Measurements from ENCODE around the gene DISP2.

The DISP2 gene

GRCh38 chr15:40329804-40330203, 28.2 kb upstream of the DISP2 start:
- no peak for DNase-seq

GRCh38 chr15:40330368-40330836, 27.6 kb upstream of the DISP2 start:
- no peak for DNase-seq

DNA sequence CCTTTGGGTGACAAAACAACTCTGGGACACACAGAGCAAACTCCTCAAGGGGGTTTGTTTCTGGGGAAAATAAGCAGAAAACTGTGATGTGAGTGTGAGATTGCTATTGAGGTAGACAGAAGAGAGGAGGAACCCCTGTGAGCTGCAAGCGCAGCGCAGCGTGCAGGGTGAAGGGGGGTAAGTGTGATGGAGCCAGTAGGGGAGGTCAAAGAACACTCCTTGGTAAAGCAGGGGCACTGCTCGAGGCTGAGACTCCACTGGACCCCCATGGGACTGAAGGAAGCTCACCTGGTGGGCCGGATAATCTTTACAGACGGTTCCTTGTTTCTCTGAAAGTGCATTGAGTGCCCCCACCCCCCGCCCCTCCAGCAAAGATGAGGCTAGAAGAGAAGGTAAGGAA, 27.0 kb upstream of the DISP2 start:
- DNase-seq = no peak

DNA sequence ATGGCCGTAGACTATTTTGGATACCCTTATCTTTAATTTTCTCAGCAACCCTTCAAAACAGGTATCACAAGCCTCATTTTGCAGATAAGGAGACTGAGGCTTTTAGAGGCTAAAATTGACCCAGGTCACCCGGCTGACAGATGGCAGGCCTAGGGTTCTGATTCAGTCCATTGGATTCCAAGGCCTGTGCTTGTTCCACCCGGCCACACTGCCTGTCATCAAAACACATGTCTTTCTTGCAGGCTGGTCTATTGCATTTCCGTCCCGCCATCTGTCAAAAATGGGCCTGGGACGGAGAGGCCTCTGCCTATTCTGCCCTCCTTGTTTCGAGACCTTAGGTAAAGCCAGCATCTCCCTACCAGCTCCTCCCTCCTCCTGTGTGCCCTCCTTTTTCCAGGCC, 26.4 kb upstream of the DISP2 start:
- DNase-seq = no peak

DNA sequence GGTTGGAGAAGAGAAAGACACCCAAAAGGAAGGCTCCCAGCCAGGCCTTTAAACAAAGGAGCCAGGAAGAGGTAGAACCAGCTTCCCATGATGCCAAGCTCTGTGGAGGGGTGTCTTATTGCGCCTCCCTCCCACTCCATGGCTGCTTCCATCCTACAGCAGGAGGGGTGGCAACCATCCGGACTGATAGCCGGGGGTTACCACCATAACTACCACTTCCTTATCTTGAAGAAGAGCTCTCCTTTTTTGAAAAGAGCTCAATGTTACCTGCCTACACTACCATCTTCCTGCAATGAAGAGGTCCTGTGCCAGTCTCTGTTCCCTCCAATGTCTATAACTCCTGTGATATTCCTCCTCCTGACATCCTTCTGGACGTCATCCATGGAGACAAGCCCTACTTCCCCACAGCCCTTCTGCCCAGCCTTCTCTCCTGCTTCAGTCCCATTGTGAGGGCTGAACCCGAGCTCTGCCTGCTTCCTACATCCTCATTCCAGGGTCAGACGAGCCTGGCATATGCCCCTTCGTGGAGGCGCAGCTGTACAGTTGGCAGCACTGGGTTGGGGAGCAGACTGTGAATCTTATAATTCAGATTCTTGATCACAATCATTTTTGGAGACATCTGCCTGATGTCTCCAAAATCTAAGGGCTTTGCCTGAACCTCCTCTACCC, 25.8 kb upstream of the DISP2 start:
- no peak for DNase-seq

DNA sequence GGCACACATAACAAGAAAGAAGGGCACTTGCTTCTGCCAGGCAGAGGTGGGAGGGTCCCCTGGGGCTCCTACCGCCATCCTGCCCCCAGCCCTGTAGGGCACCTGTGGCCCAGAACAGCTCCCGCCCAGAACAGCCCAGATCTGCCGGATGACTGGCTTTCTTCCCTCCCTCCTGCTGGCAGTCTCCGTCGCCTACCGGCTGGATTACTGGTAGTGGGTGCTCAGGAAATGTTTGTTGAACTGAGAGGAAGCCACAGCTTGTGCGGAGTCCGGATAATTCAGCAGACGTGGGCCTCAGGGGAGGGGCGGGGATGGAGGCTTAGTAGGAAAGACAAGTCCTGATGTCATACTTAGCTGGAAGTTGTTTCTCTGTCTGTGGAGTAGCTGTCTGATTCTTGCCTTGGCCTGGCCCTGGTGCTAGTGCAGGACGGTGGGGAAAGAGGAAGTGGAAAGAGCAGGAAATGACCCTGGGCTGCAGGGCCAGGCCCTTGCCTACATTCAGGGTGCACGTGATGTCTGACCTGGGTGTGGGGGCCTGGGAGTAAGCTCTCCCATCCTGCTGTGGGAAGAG, 24.0 kb upstream of the DISP2 start:
- peak; percentile 88 for DNase-seq

GRCh38 chr15:40334541-40334940, 23.5 kb upstream of the DISP2 start:
- no peak for DNase-seq

- no peak for DNase-seq
These were observed 22.9 kb upstream of the DISP2 start for GRCh38 chr15:40334941-40335795.

DNA sequence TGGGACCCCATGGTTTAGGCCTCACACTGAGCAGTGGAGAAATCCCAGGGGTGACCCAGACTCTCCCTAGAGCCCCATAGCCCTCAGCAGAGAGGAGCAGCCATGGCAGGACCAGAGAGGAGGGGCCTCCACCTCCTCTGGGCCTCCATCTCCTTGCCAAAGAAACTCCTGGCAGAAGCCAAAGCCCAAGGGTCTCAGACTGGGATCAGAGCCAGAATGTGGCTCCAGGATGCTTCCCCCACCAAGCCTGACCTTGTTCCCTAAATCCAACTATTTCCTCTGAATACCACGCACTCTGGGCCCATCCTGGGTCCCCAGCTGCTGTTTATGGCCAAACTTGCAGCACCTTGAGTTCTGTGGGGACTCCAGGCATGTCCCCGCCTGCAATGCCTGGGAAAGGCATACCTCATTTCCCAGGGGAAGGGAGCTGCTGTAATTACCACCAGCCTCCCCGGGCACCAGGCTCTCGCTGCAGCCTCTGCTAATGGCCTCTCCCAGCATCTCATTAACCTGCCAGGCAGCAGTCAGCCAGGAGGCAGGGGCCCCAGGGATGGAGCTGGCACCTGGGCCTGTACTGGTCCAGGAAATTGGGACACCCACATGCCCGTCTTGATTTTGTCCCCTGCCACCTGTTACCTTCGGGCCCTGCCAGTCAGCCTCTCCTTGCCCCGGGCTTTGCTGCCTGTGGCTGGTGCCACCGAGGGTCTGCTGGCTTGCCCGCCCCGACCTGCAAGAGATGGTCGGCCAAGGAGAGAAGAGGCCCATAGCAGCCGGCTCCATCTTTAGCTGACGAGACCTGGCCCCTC, 21.9 kb upstream of the DISP2 start:
- DNase-seq = no peak

DNA sequence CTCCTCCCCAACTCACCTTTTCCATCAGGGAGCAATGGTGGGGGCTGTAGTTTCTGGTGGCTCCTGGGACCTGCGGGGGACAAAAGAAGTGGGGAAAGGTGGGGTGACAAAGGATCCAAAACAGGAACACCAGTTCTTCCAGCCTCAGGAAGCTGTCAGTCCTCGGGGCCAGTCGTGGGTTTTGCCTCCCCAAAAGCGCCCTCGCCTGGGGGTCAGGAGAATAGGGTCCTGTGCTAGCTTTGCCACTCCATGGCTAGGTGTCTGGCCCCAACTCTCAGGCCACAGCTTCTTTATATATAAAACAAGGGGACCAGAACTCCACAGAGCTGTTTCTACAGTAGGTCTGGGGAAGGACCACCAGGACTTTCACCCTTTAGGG, 21.3 kb upstream of the DISP2 start:
- no peak for DNase-seq

DNA sequence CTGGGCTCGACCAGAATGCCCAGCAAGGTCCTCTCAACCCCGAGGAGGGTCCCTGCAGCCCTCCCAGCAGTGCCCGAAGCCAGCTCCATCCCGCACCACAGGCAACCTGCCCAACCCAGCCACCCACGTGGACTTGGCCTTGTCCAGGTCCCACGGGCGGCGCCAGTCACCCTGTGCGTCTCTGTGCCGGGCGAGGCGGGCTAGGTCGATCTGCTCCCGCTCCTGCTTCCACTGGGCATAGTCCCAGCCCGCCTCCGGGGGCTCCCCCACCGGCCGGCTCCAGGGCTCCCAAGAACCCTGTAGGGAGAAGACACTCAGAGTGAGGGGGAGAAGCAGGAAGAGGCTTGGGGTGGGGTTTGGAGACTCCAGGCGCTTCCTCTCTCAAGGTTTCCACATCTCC, 20.4 kb upstream of the DISP2 start:
- no peak for DNase-seq

- DNase-seq = peak; percentile 76
These were observed 19.9 kb upstream of the DISP2 start for GRCh38 chr15:40338041-40338657.

DNA sequence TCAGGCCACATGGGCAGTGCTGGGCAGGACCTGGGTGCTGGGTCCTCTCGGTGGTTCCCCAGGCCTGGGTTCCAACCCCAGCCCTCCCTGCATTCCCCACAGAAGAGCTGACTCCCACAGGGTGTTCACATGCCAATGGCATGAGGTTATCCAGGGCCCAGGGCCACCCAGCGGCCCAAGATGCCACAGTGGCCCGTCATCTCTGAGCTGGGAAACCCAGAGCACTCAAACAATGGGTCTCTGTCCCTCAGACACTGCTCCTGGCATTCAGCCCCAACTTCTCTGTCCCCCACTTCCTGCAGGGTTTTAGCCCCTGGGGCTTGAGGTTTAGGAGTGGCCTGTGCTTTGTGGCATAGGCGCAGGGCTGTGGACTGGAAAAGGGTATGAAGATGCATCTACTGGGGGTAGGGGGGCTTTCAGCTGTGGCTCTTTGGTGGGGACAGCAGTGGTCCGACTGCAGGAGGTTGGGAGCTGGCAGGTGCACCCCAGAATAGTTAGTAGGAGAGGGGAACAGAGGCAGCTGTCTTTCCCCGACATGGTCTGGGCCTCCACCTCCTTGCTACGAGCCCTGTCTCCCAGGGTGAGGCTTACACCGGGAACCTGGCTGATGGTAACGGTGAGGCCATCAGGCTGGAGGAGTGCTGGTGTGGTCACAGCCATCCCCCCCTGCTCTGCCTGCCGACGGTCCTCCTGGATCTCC, 18.9 kb upstream of the DISP2 start:
- no peak for DNase-seq

DNA sequence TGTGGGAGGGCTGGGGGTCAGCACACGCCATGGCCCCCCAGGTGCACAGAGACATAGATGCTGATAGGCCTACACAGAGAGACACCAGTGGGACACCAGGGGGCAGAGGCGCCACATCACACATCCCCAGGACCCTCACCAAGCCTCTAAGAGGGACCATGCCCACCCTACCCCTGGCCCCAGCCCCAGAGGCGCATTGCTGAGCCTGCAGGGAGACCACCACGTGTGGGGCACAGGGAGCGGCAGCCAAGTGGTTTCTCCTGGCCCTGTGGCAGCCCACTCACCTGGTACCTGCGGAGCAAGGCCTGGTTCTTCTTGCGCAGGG, 18.4 kb upstream of the DISP2 start:
- DNase-seq = no peak

- peak; percentile 82 for DNase-seq
These were observed 17.8 kb upstream of the DISP2 start for GRCh38 chr15:40340038-40340739.

DNA sequence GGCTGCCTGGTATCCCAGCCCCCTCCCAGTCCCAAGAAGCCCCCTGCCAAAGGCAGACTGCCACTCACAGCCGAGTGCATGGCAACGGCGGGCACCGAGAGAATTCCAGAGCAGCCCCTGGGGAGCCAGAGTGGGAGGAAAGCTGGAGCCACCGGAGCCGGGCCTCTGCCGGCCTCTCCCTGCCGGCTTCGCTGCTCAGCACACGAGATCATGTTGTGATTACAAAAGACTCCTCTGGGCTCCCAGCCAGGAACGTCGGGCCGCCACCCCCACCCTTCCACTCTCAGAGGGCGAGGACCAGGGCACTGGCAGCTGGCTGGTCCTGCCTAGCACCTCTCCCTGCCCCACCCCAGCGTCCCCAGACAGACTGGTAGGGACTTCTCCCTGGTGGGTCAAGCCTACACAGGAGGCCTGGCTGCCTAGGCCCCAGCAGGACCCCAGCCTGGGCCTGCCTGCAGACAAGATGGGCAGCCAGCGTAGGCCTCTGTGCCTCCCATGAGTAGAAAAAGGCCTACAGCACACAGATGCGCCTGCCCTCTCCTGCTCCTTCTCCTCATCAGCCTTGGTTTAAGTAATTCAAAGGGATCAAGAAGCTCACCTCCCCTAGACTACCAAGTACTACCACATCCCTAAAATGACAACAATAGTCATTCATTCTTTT, 17.1 kb upstream of the DISP2 start, which contains the start of gene CCDC9B:
Gene CCDC9B (minus strand): TSS at position 200 of the 661 bp plus-strand sequence. CDS start 120 bp downstream, at position 80.
- DNase-seq = peak; percentile 89

DNA sequence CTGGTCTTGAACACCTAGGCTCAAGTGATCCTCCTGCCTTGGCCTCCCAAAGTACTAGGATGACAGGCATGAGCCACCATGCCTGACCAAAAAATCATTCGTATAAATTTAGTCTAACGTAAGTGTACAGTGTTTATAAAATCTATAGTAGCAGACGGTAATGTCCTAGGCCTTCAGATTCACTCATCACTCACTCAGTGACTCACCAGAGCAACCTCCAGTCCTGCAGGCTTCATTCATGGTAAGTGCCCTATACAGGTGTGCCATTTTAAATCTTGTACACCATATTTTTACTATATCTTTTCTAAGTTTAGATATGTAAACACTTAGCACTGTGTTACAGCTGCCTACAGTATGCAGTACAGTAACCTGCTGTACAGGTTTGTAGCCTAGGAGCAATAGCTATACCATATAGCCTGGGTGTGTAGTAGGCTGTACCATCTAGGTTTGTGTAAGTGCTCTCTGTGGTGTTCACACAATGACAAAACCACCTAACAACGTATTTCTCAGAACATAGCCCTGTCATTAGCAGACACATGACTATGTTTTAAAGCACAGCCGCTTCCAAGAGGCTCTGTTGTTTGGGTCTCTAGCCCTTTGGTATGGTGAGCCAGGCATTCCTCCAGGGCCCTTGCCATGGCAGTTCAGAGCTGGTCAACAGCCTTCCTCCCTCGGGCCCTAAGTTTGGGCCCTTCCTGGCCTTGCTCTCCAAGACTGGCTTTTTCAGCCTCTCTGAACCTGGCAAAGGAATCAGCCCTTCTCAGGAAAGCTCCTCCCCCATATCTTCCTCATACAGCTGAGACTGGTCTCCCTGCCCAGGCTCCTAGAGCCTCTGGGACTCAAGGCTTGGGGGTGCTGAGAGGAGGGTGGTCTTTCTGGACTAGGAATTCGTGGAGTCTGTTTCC, 15.4 kb upstream of the DISP2 start:
- no peak for DNase-seq

- peak; percentile 39 for DNase-seq
These were observed 14.5 kb upstream of the DISP2 start for GRCh38 chr15:40343512-40343911.

GRCh38 chr15:40344217-40344616, 13.8 kb upstream of the DISP2 start:
- DNase-seq = no peak
